DND-41 (cell line): ENCODE data around the gene PNPLA2.

Experiments
- EZH2 ChIP-seq: IDR thresholded peaks from 3 replicates; pipeline ENCODE4 v1.6.1; 2012; ENCODE audit warnings: borderline replicate concordance, low read depth, mild to moderate bottlenecking, moderate library complexity, low read length, inconsistent platforms; ENCODE audit not compliant: severe bottlenecking
- TF ChIP-seq, protein P1 (sequence below): IDR thresholded peaks from 2 replicates; pipeline ENCODE4 v1.5.1; 2012; ENCODE audit warnings: borderline replicate concordance, low read length, moderate library complexity, mild to moderate bottlenecking; ENCODE audit not compliant: poor library complexity, severe bottlenecking; ENCODE audit errors: extremely low read depth

DNA sequence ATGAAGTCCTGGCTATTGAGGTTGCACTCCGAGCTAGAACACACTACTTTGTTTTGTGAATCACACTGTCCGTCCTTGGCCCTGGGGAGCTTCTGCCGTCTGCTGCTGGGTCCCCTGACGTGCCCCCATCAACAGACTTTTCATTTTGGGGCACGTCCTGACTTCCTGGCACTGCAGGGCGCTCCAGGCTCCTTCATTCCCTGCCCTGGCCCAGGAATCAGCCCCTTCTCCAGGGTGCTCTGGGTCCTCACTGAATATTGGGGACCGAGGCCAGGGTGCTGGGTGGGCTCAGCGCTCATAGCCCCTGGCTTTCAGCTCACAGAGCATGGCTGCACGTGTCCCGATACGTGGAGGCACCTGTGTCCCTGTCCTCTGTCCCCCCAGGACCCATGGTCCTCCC, 46.2 kb downstream of the PNPLA2 start:
- TF ChIP-seq, protein P1, sequence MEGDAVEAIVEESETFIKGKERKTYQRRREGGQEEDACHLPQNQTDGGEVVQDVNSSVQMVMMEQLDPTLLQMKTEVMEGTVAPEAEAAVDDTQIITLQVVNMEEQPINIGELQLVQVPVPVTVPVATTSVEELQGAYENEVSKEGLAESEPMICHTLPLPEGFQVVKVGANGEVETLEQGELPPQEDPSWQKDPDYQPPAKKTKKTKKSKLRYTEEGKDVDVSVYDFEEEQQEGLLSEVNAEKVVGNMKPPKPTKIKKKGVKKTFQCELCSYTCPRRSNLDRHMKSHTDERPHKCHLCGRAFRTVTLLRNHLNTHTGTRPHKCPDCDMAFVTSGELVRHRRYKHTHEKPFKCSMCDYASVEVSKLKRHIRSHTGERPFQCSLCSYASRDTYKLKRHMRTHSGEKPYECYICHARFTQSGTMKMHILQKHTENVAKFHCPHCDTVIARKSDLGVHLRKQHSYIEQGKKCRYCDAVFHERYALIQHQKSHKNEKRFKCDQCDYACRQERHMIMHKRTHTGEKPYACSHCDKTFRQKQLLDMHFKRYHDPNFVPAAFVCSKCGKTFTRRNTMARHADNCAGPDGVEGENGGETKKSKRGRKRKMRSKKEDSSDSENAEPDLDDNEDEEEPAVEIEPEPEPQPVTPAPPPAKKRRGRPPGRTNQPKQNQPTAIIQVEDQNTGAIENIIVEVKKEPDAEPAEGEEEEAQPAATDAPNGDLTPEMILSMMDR, result no peak
- TF ChIP-seq EZH2, result no peak
